DND-41 (cell line): ENCODE measurements around the gene RASSF10.

ENCODE experiments used
- CTCF ChIP-seq: IDR thresholded peaks from 2 replicates; pipeline ENCODE4 v1.5.1; 2012; ENCODE audit warnings: borderline replicate concordance, low read length, moderate library complexity, mild to moderate bottlenecking; ENCODE audit not compliant: poor library complexity, severe bottlenecking; ENCODE audit errors: extremely low read depth
- EZH2 ChIP-seq: IDR thresholded peaks from 3 replicates; pipeline ENCODE4 v1.6.1; 2012; ENCODE audit warnings: borderline replicate concordance, low read depth, mild to moderate bottlenecking, moderate library complexity, low read length, inconsistent platforms; ENCODE audit not compliant: severe bottlenecking

- no peak for TF ChIP-seq CTCF
- TF ChIP-seq EZH2: no peak
Observed at GRCh38 chr11:12983336-12983735, 25.8 kb upstream of the RASSF10 start.
